OCI-LY3 (cell line): ENCODE data around the gene UBAP2L.

Source experiments
- H2AFZ ChIP-seq: fragments of 200-600, 300-600 bp; shearing (Covaris generic); 2 replicates; pipeline ENCODE4 v1.6.0; 2014; ENCODE audit warnings: antibody characterized with exemption, low read depth, low read length
- H3K27ac ChIP-seq: fragments of 200-600, 300-600 bp; sonication (generic); 2 replicates; pipeline ENCODE4 v1.5.1; 2014; ENCODE audit warnings: mild to moderate bottlenecking, low read length, moderate library complexity, mixed read lengths
- H3K27me3 ChIP-seq: fragments of 200-600, 300-600 bp; sonication (generic); 2 replicates; pipeline ENCODE4 v1.6.1; 2014; ENCODE audit warnings: low read depth, low read length, mixed read lengths
- H3K36me3 ChIP-seq: fragments of 200-600, 300-600 bp; sonication (generic); replicated peaks from 2 replicates; pipeline ENCODE3; 2014; ENCODE audit warnings: low read depth, low read length, mixed read lengths
- H3K4me1 ChIP-seq: fragments of 300-600, 200-600 bp; sonication (generic); 2 replicates; pipeline ENCODE4 v1.6.1; 2014; ENCODE audit warnings: low read length, mixed read lengths
- H3K4me2 ChIP-seq: fragments of 200-600, 300-600 bp; sonication (generic); 2 replicates; pipeline ENCODE4 v1.6.1; 2014; ENCODE audit warnings: low read length, mixed read lengths
- H3K4me3 ChIP-seq: fragments of 300-600, 200-600 bp; sonication (generic); 2 replicates; pipeline ENCODE4 v1.5.1; 2014; ENCODE audit warnings: antibody characterized with exemption, mild to moderate bottlenecking, low read length, moderate library complexity
- H3K79me2 ChIP-seq: fragments of 300-600, 200-600 bp; shearing (Covaris generic); 2 replicates; pipeline ENCODE4 v1.6.1; 2014; ENCODE audit warnings: mild to moderate bottlenecking, low read length, mixed read lengths
- H3K9ac ChIP-seq: fragments of 300-600, 200-600 bp; shearing (Covaris generic); 2 replicates; pipeline ENCODE4 v1.6.0; 2014; ENCODE audit warnings: mild to moderate bottlenecking, low read length, moderate library complexity
- H3K9me3 ChIP-seq: fragments of 200-600, 300-600 bp; shearing (Covaris generic); 2 replicates; pipeline ENCODE4 v1.6.1; 2014; ENCODE audit warnings: low read length, mixed read lengths; ENCODE audit not compliant: insufficient read depth
- H4K20me1 ChIP-seq: fragments of 200-600, 300-600 bp; sonication (generic); 2 replicates; pipeline ENCODE4 v1.6.1; 2016; ENCODE audit warnings: low read length, mixed read lengths; ENCODE audit not compliant: insufficient read depth
- CTCF ChIP-seq: fragments of 200-600, 300-600 bp; sonication (generic); IDR thresholded peaks from 2 replicates; pipeline ENCODE4 v1.5.1; 2014; ENCODE audit warnings: antibody characterized with exemption, low read length, low read depth
- EZH2phosphoT487 ChIP-seq: fragments of 200-600 bp; shearing (Covaris generic); IDR thresholded peaks from 2 replicates; pipeline ENCODE4 v1.6.1; 2018; ENCODE audit warnings: antibody characterized with exemption, mixed run types, low read depth

The UBAP2L gene

GRCh38 chr1:154183046-154183915, 37.5 kb upstream of the UBAP2L start:
- Histone ChIP-seq H3K36me3 (peaks cover 24% of the 10 kb centered on the region), H3K79me2 (peaks cover 47% of the 10 kb centered on the region), H3K4me1 (peaks cover 29% of the 10 kb centered on the region), H3K9ac (peak overlapping the region; percentile 93), H3K27ac (peak overlapping the region; percentile 95), H4K20me1 (peaks cover 32% of the 10 kb centered on the region), H2AFZ (peak overlapping the region; percentile 2; the same call in 1 of the 2 replicates), H3K27me3 (peaks cover 14% of the 10 kb centered on the region), H3K4me3 (peak overlapping the region; percentile 87), H3K9me3 (no peaks in the 10 kb centered on the region), H3K4me2 (peak overlapping the region; percentile 99)
- no peak for TF ChIP-seq EZH2phosphoT487
- TF ChIP-seq CTCF: no peak

GRCh38 chr1:154186177-154186576, 34.6 kb upstream of the UBAP2L start:
- peaks cover 25% of the 10 kb centered on the region for H3K27me3 ChIP-seq
- peaks cover 3% of the 10 kb centered on the region for H3K4me1 ChIP-seq
- no peak overlapping the region for H3K27ac ChIP-seq
- H3K4me2 ChIP-seq: no peak overlapping the region
- TF ChIP-seq EZH2phosphoT487 (no peak), CTCF (peak; percentile 84)
- H3K9me3 ChIP-seq: no peaks in the 10 kb centered on the region
- no peak overlapping the region for H3K4me3 ChIP-seq
- no peak overlapping the region for H2AFZ ChIP-seq
- H4K20me1 ChIP-seq: peaks cover 7% of the 10 kb centered on the region
- peaks cover 18% of the 10 kb centered on the region for H3K79me2 ChIP-seq
- peaks cover 3% of the 10 kb centered on the region for H3K36me3 ChIP-seq
- no peak overlapping the region for H3K9ac ChIP-seq

- no peak overlapping the region for H3K9ac ChIP-seq
- no peaks in the 10 kb centered on the region for H3K36me3 ChIP-seq
- H3K27me3 ChIP-seq: peaks cover 33% of the 10 kb centered on the region
- H3K4me3 ChIP-seq: no peak overlapping the region
- no peak overlapping the region for H2AFZ ChIP-seq
- H3K4me2 ChIP-seq: no peak overlapping the region
- H4K20me1 ChIP-seq: peaks cover 1% of the 10 kb centered on the region; the same call in 1 of the 2 replicates
- TF ChIP-seq EZH2phosphoT487: no peak
- TF ChIP-seq CTCF: no peak
- no peaks in the 10 kb centered on the region for H3K4me1 ChIP-seq
- no peaks in the 10 kb centered on the region for H3K9me3 ChIP-seq
- no peak overlapping the region for H3K27ac ChIP-seq
- H3K79me2 ChIP-seq: peaks cover 10% of the 10 kb centered on the region
These were observed 33.8 kb upstream of the UBAP2L start for GRCh38 chr1:154186852-154187501.

GRCh38 chr1:154190550-154190949, 30.2 kb upstream of the UBAP2L start:
- Histone ChIP-seq H3K36me3 (no peaks in the 10 kb centered on the region), H3K27ac (no peak overlapping the region), H3K27me3 (peaks cover 65% of the 10 kb centered on the region), H3K9me3 (no peaks in the 10 kb centered on the region), H3K79me2 (no peaks in the 10 kb centered on the region), H3K4me2 (no peak overlapping the region), H2AFZ (no peak overlapping the region), H3K4me1 (peaks cover 10% of the 10 kb centered on the region; the same call in 1 of the 2 replicates), H3K9ac (no peak overlapping the region), H4K20me1 (no peaks in the 10 kb centered on the region), H3K4me3 (no peak overlapping the region)
- TF ChIP-seq CTCF (no peak), EZH2phosphoT487 (no peak)
